Tibial artery (tissue), 4 donors: ENCODE results near the gene HMGXB3.

Source experiments
- DNase-seq, 2 donors: peaks; one replicate each; pipeline ENCODE4 v3.0.0-alpha.2; 2019
- H3K27ac ChIP-seq, 2 donors: fragments of 200-600 bp; sonication (generic) in 1 of 2; 1 replicate in 1 of 2; 2 replicates in 1 of 2; pipeline ENCODE4 v1.5.1; 2018 to 2019; ENCODE audit warnings: mild to moderate bottlenecking in 1 of 2
- H3K27me3 ChIP-seq, 2 donors: fragments of 200-600 bp; sonication (generic) in 1 of 2; one replicate each; pipeline versions ENCODE4 v1.5.1 to v1.6.0; 2016 to 2019
- H3K36me3 ChIP-seq, 3 donors: fragments of 200-600 bp; sonication (generic) in 2 of 3; one replicate each; pipeline ENCODE4 v1.5.1; 2016 to 2019; ENCODE audit warnings: mild to moderate bottlenecking in 2 of 3
- H3K4me1 ChIP-seq, 4 donors: fragments of 200-600 bp; sonication (generic) in 2 of 4; 1 replicate in 3 of 4; 2 replicates in 1 of 4; pipeline ENCODE4 v1.5.1; 2016 to 2019
- H3K4me3 ChIP-seq, 2 donors: fragments of 200-600 bp; sonication (generic) in 1 of 2; 1 replicate in 1 of 2; 2 replicates in 1 of 2; pipeline ENCODE4 v1.5.1; 2018 to 2019; ENCODE audit warnings: mild to moderate bottlenecking in 2 of 2
- H3K9me3 ChIP-seq, 3 donors: fragments of 200-600 bp; sonication (generic) in 1 of 3; one replicate each; pipeline ENCODE4 v1.5.1; 2016 to 2019
- intact Hi-C: fragments of 100-400 bp; cut with DNase I; formaldehyde crosslinking; loops from one replicate; pipeline ENCODE4 v1.15.0; 2023; ENCODE audit warnings: low total_unique reads
- TF ChIP-seq, protein P1 (sequence below), 2 experiments: fragments of 200-600 bp in 1 of 2; fragments of 450-650 bp in 1 of 2; IDR thresholded peaks; one replicate each; pipeline ENCODE4 v1.5.1; 2017 to 2019; ENCODE audit warnings: antibody characterized with exemption in 2 of 2, mild to moderate bottlenecking in 1 of 2, moderate library complexity in 1 of 2

HMGXB3 gene

GRCh38 chr5:149990518-149991376 is 9.8 kb upstream of the HMGXB3 start:
- no peak overlapping the region for H3K27ac ChIP-seq
- H3K36me3 ChIP-seq = peaks cover 0 to 11% (median 0%) of the 10 kb centered on the region in 3 donors
- no peaks in the 10 kb centered on the region for H3K27me3 ChIP-seq
- DNase-seq = peak; percentile 80 to 82
- H3K4me3 ChIP-seq = no peak overlapping the region
- H3K4me1 ChIP-seq = peaks cover 0 to 24% (median 0%) of the 10 kb centered on the region in 4 donors
- intact Hi-C loops = loop anchor here (5.0 to 10.0 kb wide), 2 partner anchors 158 to 346 kb away; no protein-coding TSS in a partner anchor
- H3K9me3 ChIP-seq = no peaks in the 10 kb centered on the region
- TF ChIP-seq, protein P1, sequence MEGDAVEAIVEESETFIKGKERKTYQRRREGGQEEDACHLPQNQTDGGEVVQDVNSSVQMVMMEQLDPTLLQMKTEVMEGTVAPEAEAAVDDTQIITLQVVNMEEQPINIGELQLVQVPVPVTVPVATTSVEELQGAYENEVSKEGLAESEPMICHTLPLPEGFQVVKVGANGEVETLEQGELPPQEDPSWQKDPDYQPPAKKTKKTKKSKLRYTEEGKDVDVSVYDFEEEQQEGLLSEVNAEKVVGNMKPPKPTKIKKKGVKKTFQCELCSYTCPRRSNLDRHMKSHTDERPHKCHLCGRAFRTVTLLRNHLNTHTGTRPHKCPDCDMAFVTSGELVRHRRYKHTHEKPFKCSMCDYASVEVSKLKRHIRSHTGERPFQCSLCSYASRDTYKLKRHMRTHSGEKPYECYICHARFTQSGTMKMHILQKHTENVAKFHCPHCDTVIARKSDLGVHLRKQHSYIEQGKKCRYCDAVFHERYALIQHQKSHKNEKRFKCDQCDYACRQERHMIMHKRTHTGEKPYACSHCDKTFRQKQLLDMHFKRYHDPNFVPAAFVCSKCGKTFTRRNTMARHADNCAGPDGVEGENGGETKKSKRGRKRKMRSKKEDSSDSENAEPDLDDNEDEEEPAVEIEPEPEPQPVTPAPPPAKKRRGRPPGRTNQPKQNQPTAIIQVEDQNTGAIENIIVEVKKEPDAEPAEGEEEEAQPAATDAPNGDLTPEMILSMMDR (IDR thresholded peaks at IDR 0.05) = peak; percentile 92 to 94

DNA sequence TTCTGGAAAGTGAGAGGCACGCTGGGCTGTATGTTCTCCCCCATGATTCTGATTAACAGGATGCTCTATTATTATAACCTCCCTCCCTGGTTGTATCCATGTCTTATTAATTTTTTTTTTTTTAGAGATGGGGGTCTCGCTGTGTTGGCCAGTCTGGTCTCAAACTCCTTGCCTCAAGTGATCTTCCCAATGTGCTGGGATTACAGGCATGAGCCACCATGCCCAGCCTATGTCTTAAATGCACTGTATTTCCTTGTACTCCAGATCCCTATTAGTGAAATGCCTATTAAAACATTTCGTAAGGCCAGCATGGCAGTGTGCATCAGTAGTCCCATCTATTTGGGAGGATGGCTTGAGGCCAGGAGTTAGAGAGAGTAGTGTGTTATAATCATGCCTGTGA is 7.1 kb upstream of the HMGXB3 start:
- H3K9me3 ChIP-seq = no peaks in the 10 kb centered on the region
- peaks cover 0 to 12% (median 0%) of the 10 kb centered on the region in 3 donors for H3K36me3 ChIP-seq
- H3K4me1 ChIP-seq = peaks cover 0 to 29% (median under 1%) of the 10 kb centered on the region in 4 donors
- no peaks in the 10 kb centered on the region for H3K27me3 ChIP-seq
- H3K27ac ChIP-seq = peak overlapping the region in 1 of 2 donors; percentile 14
- intact Hi-C loops = loop anchor here (5.0 to 10.0 kb wide), 2 partner anchors 161 to 349 kb away; no protein-coding TSS in a partner anchor
- H3K4me3 ChIP-seq = no peak overlapping the region
- TF ChIP-seq, protein P1 (IDR thresholded peaks at IDR 0.05) = no peak
- DNase-seq = no peak

DNA sequence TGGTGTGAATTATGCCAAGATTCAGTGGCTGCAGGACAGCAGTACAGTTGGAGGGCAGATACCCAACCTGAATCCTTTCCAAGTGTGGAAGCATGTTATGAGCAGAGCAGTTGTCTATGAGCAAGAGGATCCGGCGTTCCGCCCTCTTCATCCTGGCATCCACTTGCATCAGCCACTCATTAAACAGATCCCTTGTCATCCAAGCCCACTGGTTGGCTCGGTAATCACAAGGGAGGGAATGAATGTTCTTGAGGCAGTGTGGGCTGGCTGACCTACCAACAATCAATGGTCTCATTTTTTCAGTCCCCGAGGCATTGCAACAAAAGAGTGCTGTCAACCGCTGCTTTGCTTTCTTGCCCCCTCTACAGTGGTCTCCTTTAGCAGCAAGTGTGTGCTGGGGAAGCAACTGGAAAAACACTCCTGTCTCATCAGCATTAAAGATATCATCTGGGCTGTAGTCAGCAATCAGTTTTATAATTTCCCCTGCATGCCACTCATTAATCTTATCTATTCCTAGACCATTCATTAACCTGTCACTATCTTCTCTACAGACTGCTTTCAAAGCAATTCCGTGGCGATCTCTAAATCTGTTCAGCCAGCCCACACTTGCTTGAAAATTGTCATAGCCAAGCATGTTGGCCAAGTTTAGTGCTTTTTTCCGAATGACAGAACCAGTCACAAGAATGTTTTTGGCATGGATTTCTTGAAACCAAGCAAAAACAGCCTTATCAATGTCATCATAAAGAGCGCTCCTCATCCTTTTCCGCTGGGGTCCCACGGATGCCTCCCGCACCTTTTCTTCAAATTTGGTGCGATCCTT is 4.9 kb upstream of the HMGXB3 start:
- DNase-seq = peak in 1 of 2 donors; percentile 67
- TF ChIP-seq, protein P1 (IDR thresholded peaks at IDR 0.05) = no peak
- Histone ChIP-seq H3K9me3 (no peaks in the 10 kb centered on the region), H3K27ac (peak overlapping the region; percentile 8 to 42), H3K27me3 (no peaks in the 10 kb centered on the region), H3K36me3 (peaks cover 0 to 12% (median 0%) of the 10 kb centered on the region in 3 donors), H3K4me3 (no peak overlapping the region), H3K4me1 (peaks cover 0 to 40% (median 10%) of the 10 kb centered on the region in 4 donors)
- intact Hi-C loops = loop anchor here (10.0 kb wide), 1 partner anchor 351 kb away; no protein-coding TSS in a partner anchor

DNA sequence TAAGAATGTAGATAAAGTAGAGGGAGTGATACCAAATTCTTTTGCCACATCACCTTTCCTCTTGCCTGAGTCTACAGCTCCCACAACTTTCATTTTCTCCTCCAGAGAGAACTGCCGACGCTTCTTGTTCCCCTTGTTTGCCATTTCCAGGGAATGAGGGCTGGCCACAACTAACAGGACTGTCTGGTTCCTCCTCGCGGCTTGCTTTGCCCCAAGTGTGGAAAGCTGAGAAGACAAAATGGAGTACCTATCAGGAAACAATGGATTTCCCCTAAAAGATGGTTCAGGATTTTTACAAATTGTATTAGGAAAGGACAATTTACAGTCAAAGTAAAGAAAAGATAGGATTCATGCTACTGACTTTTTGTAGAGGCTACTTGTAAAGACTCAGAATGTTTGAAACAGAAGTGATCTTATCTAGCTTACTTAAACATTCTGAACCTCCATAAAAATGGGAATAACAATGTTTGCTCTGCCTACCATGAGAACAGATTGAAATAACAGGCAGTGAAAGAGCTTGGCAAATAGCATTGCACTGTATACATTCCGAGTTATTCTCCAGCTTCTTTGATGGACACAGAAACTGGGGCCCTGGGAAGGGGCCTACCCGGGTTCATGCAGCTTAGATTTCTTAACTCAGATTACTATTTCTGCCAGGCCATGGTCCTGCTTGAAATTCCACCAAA is 4.2 kb upstream of the HMGXB3 start:
- no peaks in the 10 kb centered on the region for H3K9me3 ChIP-seq
- peaks cover 0 to 12% (median 0%) of the 10 kb centered on the region in 3 donors for H3K36me3 ChIP-seq
- peaks cover 0 to 41% (median 12%) of the 10 kb centered on the region in 4 donors for H3K4me1 ChIP-seq
- intact Hi-C loops = loop anchor here (10.0 kb wide), 1 partner anchor 352 kb away; no protein-coding TSS in a partner anchor
- peak overlapping the region; percentile 8 to 42 for H3K27ac ChIP-seq
- H3K27me3 ChIP-seq = no peaks in the 10 kb centered on the region
- TF ChIP-seq, protein P1 (IDR thresholded peaks at IDR 0.05) = no peak
- DNase-seq = no peak
- no peak overlapping the region for H3K4me3 ChIP-seq

DNA sequence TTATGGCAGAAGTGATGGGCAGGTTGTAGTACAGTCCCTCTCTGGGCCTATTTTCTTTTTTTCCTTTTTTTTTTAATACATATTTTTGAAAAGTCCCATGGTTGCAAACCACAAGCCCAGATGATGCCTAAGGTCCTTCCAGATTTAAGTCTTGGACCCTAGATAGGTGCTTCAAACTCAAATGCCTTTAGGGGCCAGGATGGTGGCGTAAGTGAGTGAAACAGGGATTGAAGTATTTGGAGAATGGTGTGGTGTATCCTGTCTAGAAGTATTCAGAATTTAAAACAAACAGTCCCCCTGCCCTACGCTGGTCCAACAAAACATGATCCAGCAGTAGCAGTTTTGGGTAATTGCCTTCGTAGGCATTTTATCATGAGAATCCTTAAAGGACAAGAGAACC is 2.3 kb upstream of the HMGXB3 start:
- intact Hi-C loops = loop anchor here (10.0 kb wide), 1 partner anchor 353 kb away; no protein-coding TSS in a partner anchor
- Histone ChIP-seq H3K4me1 (peaks cover 0 to 60% (median 29%) of the 10 kb centered on the region in 4 donors), H3K36me3 (peaks cover 0 to 12% (median 0%) of the 10 kb centered on the region in 3 donors), H3K9me3 (no peaks in the 10 kb centered on the region), H3K27me3 (no peaks in the 10 kb centered on the region), H3K4me3 (no peak overlapping the region), H3K27ac (no peak overlapping the region)
- no peak for DNase-seq
- TF ChIP-seq, protein P1 (IDR thresholded peaks at IDR 0.05) = no peak
